ENCODE results near the gene TACC2.

GRCh38 chr10:121959671-121960070 is 29.3 kb upstream of the TACC2 start:
- TF ChIP-seq POLR2AphosphoS5 (IDR thresholded peaks at IDR 0.05) = no peak
- TF ChIP-seq CTCF (IDR thresholded peaks at IDR 0.05) = no peak
- TF ChIP-seq EP300 (IDR thresholded peaks at IDR 0.05) = no peak
- no peak for TF ChIP-seq POLR2A (IDR thresholded peaks at IDR 0.05)
